ENCODE results near the gene HADH.

DNA sequence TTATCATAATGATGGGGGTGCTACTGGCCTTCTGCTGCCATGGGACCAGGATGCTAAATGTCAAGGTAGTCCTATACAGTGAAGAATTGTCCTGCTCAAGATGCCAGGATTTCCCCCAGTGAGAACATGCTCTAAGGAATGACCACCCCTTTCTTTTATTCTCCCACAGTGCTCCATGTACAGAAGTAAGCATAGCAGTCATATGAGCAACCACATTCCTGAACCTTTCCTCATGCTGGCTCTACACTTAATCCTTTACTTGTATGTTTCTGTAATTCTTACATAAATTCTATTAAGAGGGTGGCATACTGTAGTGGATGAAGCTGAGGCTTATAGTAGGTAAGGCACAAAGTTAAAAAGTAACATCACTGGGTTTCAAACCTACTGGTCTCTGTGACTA, 38.1 kb upstream of the HADH start:
- TF ChIP-seq, protein P1, sequence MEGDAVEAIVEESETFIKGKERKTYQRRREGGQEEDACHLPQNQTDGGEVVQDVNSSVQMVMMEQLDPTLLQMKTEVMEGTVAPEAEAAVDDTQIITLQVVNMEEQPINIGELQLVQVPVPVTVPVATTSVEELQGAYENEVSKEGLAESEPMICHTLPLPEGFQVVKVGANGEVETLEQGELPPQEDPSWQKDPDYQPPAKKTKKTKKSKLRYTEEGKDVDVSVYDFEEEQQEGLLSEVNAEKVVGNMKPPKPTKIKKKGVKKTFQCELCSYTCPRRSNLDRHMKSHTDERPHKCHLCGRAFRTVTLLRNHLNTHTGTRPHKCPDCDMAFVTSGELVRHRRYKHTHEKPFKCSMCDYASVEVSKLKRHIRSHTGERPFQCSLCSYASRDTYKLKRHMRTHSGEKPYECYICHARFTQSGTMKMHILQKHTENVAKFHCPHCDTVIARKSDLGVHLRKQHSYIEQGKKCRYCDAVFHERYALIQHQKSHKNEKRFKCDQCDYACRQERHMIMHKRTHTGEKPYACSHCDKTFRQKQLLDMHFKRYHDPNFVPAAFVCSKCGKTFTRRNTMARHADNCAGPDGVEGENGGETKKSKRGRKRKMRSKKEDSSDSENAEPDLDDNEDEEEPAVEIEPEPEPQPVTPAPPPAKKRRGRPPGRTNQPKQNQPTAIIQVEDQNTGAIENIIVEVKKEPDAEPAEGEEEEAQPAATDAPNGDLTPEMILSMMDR (IDR thresholded peaks at IDR 0.05; ENCODE audit: insufficient read depth, low read depth, low read length) = no peak
- no peak for TF ChIP-seq EZH2 (IDR thresholded peaks at IDR 0.05; ENCODE audit: insufficient read depth, low read length)

Measured in astrocyte (in vitro differentiated cells and primary cell).